Stomach smooth muscle (tissue), 2 donors: ENCODE data around the gene RABAC1.

ENCODE experiments used
- H3K27ac ChIP-seq: one replicate; pipeline ENCODE4 v1.7.0; 2013; ENCODE audit warnings: mild to moderate bottlenecking, low read length, inconsistent platforms
- H3K27me3 ChIP-seq, 2 donors: one replicate each; pipeline ENCODE4 v1.7.0; 2013; ENCODE audit warnings: low read length in 2 of 2; ENCODE audit not compliant: insufficient read depth in 2 of 2, control insufficient read depth in 1 of 2
- H3K36me3 ChIP-seq, 2 donors: one replicate each; pipeline ENCODE4 v1.7.0; 2013; ENCODE audit warnings: low read length in 2 of 2; ENCODE audit not compliant: control insufficient read depth in 2 of 2, insufficient read depth in 2 of 2
- H3K4me1 ChIP-seq: one replicate; pipeline ENCODE4 v1.7.0; 2013; ENCODE audit warnings: low read length; ENCODE audit not compliant: control insufficient read depth, insufficient read depth
- H3K4me3 ChIP-seq, 2 donors: one replicate each; pipeline ENCODE4 v1.7.0; 2013; ENCODE audit warnings: low read length in 2 of 2
- H3K9ac ChIP-seq, 2 donors: one replicate each; pipeline ENCODE4 v1.7.0; 2013; ENCODE audit warnings: low read length in 2 of 2, mild to moderate bottlenecking in 1 of 2
- H3K9me3 ChIP-seq, 2 donors: one replicate each; pipeline ENCODE4 v1.7.0; 2013; ENCODE audit warnings: low read length in 2 of 2; ENCODE audit not compliant: control insufficient read depth in 2 of 2
- donor health status: healthy.
- donor health status: Pancreatic carcinoma.

RABAC1 gene

DNA sequence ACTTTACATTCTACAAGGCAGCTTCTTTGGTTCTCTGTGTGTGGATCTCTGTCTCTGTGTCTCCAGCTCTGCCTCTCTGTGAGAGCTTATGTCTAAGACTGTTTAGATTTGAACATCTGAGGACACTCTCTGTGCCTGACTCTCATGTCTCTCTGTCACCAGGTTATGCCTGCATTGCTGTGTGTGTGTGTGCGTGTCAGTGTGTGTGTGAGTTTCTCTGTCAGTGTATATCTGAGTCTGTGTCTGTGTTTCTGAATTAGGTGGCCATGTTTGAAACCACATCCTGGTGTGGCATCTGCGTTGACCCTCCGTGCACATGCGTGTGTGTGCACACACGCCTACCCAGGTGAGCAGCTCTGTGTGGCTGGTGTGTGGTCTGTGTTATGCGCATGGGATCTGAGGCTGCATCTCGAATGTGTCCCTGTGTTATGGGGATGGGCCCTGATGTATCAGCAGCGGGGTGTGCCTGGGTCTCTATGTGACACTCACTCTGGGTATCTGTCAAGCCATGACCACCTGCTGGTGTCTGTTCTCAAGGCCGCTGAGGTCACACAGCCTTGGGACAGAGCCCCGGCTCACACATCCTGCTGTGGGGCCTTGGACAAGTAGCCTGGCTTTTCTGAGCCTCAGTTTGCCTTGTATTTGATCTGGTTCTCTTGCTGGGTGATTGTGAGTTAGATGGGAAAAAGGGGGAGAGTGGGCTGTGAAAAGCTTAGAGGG, 28.2 kb upstream of the RABAC1 start:
- H3K4me3 ChIP-seq: no peak overlapping the region
- H3K9me3 ChIP-seq: no peaks in the 10 kb centered on the region
- no peaks in the 10 kb centered on the region for H3K4me1 ChIP-seq
- H3K27me3 ChIP-seq: peaks cover 8 to 10% of the 10 kb centered on the region in 2 donors
- no peaks in the 10 kb centered on the region for H3K36me3 ChIP-seq
- H3K9ac ChIP-seq: no peak overlapping the region
- no peak overlapping the region for H3K27ac ChIP-seq

GRCh38 chr19:41984961-41985360, 25.8 kb upstream of the RABAC1 start:
- Histone ChIP-seq H3K4me3 (no peak overlapping the region), H3K9ac (no peak overlapping the region), H3K27me3 (no peaks in the 10 kb centered on the region), H3K36me3 (no peaks in the 10 kb centered on the region), H3K9me3 (no peaks in the 10 kb centered on the region), H3K27ac (no peak overlapping the region), H3K4me1 (no peaks in the 10 kb centered on the region)

- Histone ChIP-seq H3K27me3 (no peaks in the 10 kb centered on the region), H3K9me3 (no peaks in the 10 kb centered on the region), H3K9ac (no peak overlapping the region), H3K4me3 (no peak overlapping the region), H3K27ac (no peak overlapping the region), H3K4me1 (no peaks in the 10 kb centered on the region), H3K36me3 (no peaks in the 10 kb centered on the region)
These were observed 22.6 kb upstream of the RABAC1 start for GRCh38 chr19:41981724-41982123.

GRCh38 chr19:41978470-41978869, 19.3 kb upstream of the RABAC1 start:
- no peaks in the 10 kb centered on the region for H3K9me3 ChIP-seq
- H3K4me3 ChIP-seq: no peak overlapping the region
- no peak overlapping the region for H3K9ac ChIP-seq
- no peaks in the 10 kb centered on the region for H3K27me3 ChIP-seq
- no peak overlapping the region for H3K27ac ChIP-seq
- H3K36me3 ChIP-seq: no peaks in the 10 kb centered on the region
- H3K4me1 ChIP-seq: no peaks in the 10 kb centered on the region

GRCh38 chr19:41977916-41978315, 18.8 kb upstream of the RABAC1 start:
- no peaks in the 10 kb centered on the region for H3K36me3 ChIP-seq
- H3K9ac ChIP-seq: no peak overlapping the region
- no peak overlapping the region for H3K4me3 ChIP-seq
- no peaks in the 10 kb centered on the region for H3K27me3 ChIP-seq
- H3K4me1 ChIP-seq: no peaks in the 10 kb centered on the region
- H3K9me3 ChIP-seq: no peaks in the 10 kb centered on the region
- H3K27ac ChIP-seq: no peak overlapping the region

GRCh38 chr19:41974652-41975051, 15.5 kb upstream of the RABAC1 start:
- H3K4me1 ChIP-seq: no peaks in the 10 kb centered on the region
- H3K9me3 ChIP-seq: no peaks in the 10 kb centered on the region
- no peak overlapping the region for H3K9ac ChIP-seq
- no peaks in the 10 kb centered on the region for H3K36me3 ChIP-seq
- no peak overlapping the region for H3K27ac ChIP-seq
- peaks cover 0 to under 1% of the 10 kb centered on the region in 2 donors for H3K27me3 ChIP-seq
- H3K4me3 ChIP-seq: no peak overlapping the region

DNA sequence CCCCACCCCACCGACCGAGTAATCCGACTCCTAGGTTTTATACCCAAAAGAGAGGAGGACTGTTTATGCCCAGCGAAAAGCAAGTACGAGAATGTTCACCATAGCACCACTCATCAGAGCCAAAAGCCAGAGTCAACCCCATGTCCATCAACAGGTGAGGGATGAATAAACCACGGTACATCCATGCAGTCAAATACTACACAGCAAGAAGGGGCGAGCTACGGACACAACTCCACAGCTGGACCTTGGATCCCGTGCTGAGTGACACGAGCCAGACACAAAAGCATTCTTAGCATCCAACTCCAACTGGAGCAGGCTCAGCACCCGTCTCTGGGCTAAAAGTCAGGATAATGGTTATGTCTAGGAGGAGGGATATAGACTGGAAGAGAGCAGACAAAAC, 12.2 kb upstream of the RABAC1 start:
- Histone ChIP-seq H3K27ac (no peak overlapping the region), H3K9me3 (no peaks in the 10 kb centered on the region), H3K9ac (no peak overlapping the region), H3K4me1 (no peaks in the 10 kb centered on the region), H3K4me3 (no peak overlapping the region), H3K36me3 (no peaks in the 10 kb centered on the region), H3K27me3 (peaks cover 0 to 8% of the 10 kb centered on the region in 2 donors)

GRCh38 chr19:41969772-41970458, 10.8 kb upstream of the RABAC1 start:
- Histone ChIP-seq H3K36me3 (no peaks in the 10 kb centered on the region), H3K4me3 (no peak overlapping the region), H3K27me3 (peaks cover 0 to 11% of the 10 kb centered on the region in 2 donors), H3K27ac (no peak overlapping the region), H3K9me3 (no peaks in the 10 kb centered on the region), H3K4me1 (no peaks in the 10 kb centered on the region), H3K9ac (no peak overlapping the region)

DNA sequence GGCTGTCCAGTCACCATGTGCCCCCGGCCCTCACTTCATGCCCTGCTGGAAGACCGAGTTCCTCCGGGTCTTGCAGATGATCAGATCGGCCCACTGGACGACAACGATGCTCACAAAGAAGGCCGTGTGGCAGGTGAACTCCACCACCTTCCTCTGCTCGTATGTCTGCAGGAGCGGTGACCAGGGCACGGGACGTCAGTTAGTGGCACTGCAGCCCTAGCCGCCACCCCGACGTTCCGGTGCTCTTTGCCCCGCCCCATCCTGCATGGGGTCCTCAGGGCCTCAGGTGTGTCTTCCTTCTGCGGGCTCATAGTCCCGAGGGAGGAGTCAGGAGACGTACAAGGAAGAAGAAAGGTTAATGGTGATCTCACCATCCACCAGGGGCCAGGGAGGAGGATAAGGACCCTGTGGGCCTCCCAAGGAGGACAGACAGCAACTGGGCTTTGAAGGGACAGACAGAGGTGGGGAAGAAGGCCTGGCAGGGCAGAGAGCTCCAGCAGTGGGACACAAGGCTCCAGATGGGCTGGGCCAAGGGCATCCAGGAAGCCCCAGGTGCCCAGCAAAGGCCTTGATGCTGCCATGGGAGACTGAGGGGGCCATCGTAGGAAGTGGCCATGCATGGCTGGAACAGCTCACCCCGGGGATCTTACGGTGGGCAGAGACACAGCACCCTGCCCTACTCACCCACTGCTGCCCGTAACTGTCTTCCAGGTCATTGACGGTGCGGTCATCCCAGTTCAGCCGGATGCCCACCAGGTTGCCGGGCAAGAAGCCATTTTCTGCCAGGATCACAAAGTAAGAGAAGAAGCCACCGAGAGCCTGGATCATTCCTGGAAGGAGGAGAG, 9.9 kb upstream of the RABAC1 start:
- Histone ChIP-seq H3K27ac (no peak overlapping the region), H3K9ac (no peak overlapping the region), H3K27me3 (peaks cover 0 to 11% of the 10 kb centered on the region in 2 donors), H3K9me3 (no peaks in the 10 kb centered on the region), H3K36me3 (no peaks in the 10 kb centered on the region), H3K4me3 (no peak overlapping the region), H3K4me1 (no peaks in the 10 kb centered on the region)

DNA sequence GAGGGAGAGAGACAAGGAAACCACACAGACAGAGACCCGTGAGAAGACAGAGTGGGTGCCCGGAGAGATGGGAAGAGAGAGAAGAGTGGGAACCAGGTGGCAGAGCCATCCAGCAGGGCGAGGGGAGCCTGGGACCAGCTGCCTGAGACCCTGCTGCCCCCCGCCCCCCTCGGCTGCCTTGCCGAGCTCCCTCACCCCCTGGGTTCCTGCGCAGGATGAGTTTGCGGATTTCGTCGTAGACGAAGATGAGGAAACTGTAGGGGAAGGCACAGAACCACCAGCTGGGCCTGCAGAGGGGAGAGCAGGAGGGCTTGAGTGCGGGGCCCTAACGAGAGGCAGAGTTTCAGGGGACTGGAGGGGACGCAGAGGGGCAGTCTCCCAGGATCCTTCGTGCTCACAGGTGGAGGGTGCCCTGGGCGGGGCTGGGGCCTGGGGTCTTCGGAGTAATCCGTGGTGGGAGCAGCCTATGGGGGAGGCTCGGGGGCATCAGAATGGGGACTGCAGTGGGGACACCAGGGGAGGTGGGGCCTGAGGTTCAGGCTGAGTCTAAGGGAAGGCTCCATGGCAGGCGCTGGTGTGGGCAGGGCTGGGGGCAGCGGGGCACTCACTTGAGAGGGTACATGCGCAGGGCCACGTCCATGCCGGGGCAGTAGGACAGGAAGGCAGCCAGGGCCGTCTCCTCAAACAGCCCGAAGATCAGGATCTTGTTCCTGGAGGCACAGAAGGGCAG, 8.1 kb upstream of the RABAC1 start:
- no peak overlapping the region for H3K4me3 ChIP-seq
- H3K9me3 ChIP-seq: no peaks in the 10 kb centered on the region
- no peak overlapping the region for H3K27ac ChIP-seq
- H3K36me3 ChIP-seq: no peaks in the 10 kb centered on the region
- H3K4me1 ChIP-seq: no peaks in the 10 kb centered on the region
- peaks cover 0 to 11% of the 10 kb centered on the region in 2 donors for H3K27me3 ChIP-seq
- no peak overlapping the region for H3K9ac ChIP-seq
